ENCODE data around the gene BATF.

BATF gene

DNA sequence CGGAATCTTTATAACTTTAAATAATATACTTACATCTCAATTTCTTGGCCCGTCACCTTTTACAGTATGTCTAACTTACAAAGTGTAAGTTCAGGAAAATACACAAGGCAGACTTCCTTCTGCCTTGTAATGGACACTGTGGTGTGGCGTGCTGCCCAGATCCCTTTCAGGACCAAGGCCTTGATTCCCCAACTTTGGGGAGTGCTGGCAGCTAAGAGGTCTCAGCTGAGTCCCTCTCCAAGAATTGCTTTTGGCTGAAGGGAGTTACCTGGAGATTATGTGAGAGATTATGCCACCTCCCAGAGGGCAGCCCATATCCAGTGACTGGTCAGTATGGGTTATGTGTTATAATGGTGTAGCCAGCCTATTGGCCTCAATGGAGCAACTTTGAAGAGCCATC, 21.2 kb upstream of the BATF start:
- DNase-seq = no peak

DNA sequence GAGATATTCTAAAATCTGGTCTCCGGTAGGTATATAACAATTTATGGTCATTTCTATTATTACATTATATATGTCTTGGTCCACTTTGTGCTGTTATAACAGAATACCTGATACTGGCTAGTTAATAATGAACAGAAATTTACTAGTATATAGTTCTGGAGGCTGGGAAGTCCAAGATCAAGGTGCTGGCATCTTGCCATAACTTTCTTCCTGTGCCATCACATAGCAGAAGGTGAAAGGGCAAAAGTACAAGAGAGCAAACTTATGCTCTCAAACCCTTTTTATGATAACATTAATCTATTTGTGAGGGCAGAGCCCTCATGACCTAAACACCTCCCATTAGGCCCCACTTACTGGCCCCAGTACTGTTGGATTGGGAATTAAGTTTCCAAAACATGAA, 17.9 kb upstream of the BATF start:
- DNase-seq = no peak

DNA sequence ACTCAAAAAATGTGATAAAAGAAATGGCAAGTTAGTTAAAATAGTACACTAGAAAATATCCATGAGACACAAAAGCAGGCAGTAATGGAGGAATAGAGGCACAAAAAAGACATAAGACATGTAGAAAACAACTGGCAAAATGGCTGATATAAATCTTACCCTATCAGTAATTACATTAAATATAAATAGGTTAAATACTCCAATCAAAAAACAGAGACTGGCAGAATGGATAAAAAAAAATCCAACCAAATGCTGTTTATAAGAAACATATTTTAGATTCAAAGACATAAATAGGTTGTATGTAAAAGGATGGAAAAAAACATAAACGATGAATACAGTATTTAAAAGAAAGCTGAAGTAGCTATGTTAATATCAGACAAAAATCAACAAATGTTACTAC, 15.3 kb upstream of the BATF start:
- no peak for DNase-seq

DNA sequence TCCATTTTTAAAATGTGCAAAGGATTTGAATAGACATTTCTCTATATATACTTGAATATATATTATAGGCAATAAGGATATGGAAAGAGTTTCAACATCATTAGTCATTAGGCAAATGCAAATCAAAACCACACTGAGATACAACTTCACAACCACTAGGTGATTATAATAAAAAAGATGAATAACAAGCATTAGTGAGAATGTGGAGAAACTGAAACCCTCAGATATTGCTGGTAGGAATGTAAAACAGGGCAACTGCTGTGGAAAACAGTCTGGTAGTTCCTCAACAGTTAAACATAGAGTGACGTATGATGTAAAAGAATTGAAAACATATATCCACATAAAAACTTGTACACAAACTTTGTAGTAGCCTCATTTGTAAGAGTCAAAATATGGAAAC, 11.7 kb upstream of the BATF start:
- DNase-seq = no peak

DNA sequence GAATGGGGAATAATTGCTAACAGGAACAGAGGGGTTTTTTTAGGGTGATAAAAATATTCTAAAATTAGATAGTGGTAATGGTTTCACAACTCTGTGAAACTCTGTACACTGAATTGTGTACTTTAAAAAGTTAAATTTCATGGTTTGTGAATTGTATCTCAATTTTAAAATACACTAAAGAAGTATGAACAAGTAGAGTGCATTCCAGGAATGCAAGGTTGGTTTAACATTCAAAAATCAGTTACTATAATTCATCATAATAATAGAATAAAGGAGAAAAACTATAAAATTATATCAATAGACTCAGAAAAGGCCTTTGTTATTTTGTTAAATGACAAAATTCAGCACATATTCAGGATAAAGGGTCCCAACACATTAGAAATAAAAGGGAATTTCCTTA, 11.1 kb upstream of the BATF start:
- no peak for DNase-seq

DNA sequence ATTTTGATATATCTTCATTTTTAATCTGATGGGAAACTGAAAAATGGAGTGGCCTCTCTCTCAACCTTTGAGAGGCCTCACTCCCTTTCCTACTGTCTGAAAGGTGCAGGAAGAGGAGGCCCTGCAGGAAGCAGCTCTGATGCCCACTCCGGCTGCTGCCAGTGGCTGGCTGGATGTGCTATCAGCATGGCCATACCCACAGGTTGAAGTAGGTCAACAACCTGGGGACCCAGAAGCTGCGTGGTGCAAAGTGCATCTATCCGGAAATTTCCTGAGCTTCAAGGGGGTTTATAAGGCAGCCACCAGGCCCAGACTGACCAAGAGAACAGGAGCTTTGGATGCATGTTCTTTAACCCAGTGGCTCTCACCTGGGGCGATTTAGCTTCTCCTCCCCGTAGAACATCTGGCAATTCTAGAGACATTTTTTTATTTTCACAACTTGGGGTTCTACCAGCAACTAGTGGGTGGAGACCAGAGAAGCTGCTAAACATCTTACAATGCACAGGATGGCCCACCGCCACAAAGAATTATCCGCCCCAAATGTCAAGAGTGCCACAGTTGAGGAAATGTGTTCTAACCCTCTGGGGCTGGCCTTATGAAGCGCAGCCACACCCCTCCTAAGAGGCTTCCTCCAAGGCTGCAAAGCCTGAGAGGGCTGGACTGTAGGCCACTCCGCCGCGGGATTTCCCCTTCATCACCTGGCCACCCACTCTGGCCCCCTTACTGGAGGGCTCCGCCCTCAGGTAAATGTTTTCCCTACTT, 8.2 kb upstream of the BATF start:
- no peak for DNase-seq

DNA sequence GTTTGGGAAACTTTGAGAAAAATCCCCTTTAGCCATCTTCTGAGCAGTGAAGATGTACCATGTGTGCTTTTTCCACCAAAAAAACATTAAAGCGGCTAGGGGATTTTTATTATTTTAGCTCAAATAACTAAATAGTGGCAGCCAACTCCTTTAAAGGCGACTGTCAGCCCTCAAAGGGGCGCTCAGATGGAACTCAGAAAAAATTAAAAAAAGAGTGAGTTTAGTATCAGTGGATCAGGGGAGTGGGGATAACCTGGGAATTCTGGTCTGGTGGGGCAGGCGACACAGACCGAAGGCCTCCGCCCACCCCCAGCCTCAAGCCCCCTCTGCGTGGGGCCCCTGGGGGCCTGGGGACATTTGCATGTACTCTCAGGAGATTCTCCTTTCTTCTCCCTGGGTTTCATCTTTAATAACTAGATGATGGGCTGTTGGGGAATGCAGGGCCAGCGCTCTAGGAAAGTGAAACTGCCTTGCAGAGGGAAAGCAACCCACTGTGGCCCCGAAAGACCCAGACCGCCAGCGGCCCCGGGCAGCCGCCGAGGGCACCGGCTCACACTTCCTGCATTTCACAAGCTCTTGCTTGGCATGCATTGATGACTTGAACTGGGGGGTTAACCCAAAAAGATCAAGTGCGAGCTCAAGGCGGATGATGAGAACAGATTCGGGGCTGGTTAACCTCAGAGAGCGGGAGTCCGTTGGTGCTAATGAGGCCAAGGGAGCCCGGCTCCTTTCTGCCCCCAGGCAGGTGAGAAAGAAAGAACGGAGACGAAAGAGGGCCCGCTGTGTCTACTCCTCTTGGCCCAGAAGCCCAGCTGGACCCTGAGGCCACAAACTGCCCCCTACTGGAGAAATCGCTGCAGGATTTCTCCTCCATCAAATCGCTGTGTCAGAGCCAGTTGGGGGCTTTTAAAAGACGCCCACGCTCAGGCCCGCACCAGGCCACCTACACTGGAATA, 7.3 kb upstream of the BATF start:
- DNase-seq = no peak

DNA sequence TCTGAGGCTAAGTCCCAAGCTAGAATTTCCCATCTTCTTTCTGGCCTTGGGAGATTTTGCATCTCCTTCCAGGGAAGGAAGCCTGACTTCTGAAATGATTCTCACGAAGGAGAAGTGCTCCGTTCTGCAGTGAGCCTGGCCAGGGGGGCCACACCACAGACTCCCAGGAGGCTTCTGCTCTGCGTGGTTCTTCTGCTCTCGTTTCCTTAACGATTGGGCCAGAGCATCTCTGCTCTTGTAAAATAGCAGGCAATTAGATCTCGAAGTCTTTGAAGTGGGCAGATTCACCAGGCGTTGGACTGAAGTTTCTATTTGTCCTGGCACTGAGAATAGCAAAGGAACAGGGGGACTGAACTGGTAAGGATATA, 6.7 kb upstream of the BATF start:
- no peak for DNase-seq

DNA sequence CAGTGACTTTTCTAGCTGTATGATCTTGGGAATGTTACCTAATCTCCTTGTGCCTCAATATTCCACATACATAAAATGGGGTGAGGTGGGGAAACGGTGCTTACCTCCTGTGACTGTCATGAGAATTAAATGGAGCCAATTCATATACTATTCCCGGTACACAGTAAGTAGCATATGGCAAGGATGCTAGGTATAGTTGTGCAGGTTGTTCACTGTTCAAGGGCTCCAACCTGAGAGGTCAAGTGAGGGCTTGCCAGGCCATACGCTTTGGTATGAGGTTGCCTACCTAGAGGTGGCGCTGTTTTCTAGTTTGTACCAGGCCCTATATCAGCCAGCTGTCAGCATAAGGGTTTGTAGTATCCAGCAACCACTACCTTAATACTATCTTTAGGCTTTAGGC, 3.6 kb upstream of the BATF start:
- DNase-seq = no peak

DNA sequence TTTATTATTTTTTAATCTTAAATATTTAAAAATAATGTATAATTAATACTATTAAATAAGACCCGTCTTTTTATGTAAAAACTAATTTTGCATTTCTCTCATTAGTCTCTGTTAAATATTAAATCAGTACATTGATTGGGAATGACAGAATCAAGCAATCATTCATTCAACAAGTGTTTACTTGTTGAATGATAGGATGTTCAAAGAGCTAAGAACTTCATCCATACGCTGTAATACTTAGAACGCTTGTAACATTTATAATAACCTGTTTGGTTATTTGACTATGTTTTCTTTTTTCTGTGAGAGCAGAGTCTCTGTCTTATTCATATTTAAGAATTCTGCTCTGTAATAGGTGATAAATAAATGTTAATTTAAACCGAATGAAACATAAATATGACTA, 2.9 kb upstream of the BATF start:
- no peak for DNase-seq

DNA sequence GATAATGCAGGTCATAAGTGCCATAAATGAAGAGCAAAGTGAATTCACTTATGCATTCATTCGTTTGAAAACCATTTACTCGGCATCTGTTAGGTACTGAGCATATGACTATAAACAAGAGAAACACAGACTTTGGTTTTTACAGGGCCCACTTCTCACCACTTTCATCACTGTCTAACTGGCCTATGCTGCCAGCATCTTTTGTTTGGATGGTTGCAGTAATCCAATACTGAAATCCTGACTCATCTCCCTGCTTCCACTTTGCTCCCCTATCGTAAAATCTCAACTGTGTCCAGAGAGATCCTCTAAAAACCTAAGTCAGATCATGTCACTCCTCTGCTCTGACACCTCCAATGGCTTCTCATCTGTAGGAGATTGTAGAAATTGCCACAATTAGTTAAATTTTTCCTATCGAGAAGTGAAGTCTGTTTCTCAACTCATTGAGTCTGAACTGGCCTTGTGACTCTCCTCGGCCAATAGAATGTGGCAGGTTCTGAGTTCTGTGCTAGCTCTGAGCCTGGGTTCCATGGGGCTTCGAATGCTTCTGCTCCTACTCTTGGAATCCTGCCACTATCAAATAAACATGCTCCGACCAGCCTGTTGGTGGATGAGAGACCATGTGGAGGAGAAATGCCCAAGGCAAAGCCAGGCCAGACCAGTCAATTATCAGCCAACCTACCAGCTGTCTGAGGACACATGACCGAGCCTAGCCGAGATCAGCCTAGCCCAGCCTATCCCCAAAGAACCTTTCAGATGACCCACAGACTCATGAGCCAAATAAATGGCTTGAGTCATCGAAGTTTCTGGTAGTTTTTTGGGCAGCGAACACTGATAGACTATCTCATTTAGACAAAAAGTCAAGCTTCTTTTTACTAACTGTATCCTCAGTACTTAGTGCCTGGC, 2.2 kb upstream of the BATF start:
- DNase-seq = no peak

DNA sequence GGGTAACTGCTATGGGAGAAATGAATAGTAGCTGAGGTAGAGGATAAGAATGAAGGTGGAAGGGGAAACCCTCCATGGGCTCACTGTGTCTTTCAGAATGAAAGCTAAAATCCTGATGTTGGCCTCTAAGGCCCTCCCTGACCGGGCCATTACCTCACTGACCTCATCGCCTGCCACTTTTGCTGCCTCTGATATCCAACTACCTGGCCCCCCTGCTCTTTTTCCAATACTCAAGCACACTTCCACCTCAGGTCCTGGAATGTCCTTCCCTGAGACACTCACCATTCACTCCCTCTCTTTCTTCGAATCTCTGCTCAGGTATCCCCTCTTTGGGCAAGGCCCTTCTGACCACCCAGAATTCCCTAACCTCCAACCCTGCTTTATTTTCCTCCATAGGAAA, 1.4 kb upstream of the BATF start:
- no peak for DNase-seq

DNA sequence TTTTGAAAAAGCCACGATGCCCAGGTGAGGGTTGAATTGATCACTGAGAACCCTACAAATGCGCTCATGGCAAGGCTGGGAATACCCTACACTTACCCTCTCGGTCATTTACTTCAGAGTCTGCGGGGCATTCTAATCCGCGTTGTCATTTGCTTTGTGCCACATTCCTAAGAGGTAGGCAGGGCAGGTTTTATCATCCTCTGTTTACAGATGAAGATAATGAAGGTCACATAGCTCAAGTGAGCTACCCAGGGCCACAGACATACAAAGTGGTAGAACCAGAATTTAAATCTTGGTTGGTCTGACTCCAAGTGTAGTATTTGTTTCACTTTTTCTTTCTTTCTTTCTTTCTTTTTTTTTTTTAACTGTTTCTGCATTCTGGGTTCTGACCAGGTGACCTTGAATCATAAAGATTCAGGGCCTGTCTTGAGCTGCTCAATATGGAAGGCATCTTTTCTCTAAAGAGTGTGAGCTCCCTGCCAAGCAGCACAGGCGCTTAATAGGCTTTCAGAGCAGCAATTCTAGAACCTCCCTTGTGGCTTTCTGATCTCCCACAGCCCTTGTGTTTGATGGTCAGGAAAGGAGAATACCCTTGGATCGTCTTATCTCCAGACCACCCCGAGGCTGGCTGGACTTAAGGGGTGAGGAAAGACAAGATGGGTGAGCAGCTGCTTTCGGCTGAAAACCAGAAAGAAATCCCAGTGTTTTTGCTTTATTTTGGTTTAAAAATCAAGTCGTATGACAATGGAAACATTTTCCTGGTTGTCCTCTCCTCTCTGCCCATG, 662 bp upstream of the BATF start:
- no peak for DNase-seq

DNA sequence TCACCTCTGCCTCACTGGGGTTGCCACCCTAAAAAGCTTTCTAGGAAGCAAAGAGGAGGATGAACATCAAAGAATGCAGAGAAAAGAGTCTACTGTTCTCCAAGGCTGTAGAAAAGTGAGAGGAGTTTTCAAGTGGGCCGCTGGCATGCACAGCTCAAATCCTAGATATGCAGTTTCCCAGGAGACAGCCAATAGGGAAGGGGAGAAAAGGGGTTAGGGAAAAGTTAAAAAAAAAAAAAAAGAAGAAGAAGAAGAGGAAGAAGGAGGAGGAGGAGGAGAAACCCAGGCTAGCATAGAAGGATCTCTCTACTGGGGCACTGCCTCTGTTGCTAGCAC, 682 bp downstream of the BATF start:
- no peak for DNase-seq

DNA sequence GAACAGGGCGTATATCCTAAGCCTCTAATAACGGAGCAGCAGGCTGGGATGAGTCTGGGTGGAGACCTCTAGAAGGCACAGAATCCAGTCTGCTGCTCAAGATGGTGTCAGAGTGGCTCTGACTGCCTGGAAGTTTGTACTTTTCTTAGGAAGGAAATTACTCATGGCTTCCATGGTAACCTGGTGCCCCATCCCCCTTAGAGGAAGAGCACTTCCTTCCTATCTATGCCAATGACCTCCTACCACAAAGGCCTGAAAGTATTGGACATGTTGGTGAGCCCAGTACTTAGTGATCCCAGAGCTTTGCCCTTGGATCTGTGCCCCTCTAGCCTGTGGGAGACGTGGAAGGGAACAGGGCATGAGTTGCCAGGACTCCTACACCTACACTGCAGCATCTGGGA, 1.5 kb downstream of the BATF start:
- peak; percentile 18 for DNase-seq

DNA sequence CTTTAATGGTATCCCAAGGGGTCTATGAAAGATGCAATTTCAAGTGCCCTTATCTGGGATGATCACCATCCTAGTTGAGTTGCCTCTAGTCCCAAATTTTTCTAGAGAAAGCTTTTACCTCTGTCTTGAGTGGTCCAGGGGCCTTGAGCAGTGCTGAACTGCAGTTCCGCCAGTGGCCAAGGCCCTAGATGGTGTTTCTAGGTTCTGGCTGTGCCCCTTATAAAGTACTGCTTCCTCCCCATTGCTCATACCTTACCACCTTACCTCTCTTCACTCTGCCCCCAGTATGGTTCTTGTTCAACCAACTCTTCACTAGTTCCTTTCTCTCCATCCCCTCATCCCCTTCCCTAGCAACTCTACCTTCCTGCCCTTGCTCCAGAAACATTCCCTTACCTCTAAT, 3.7 kb downstream of the BATF start:
- DNase-seq = no peak

DNA sequence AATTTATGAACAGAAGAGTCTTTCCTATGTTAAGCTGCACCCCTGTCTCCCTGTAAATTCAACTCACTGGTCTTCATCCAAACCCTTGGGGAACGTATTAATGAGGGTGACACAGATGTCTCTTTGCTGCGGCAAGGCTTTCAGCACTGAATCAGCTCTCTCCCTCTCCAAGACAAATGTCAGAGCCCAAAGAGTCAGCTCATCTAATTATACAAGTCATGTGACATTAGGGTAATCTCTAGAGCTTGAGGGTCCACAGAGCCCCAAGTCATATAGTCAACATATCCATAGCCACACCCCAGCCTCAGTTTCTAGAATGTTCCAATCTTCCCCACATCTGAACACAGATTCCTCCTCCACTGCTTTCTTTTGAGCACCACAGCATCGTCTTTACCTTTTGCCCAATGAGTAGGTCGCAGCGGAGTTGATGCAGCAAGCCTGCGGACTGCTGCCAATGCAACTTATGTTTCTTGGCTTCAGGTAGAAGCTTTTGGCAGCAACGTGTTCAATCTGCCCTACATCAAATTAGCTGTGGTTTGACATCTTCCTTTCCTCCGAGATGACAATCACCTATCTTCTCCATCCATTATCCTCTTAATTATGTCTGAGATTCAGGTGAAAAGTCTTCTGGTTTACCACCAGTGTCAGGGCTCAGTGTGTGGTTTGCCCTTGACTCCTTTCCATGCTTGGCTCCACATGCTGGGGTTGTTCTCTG, 5.3 kb downstream of the BATF start:
- no peak for DNase-seq

DNA sequence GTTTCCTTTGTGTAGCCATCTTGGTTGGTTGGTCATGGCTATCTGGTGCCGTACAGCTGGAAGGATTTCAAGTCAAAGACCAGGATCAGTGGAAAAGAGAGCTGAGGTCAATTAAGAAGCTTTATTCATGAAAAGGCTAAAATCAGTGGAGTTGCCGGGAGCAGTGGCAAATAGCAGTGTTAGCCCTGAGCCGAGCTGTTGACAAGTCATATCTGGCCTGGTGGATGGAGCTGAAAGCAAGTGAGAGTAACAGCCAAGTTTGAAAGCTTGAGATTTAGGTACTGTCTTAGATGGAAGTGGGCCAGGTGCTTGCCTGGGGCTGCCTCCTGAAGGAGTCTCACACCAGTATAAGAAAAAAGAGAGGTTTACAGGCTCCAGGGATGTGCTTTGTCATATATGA, 9.0 kb downstream of the BATF start:
- no peak for DNase-seq

DNA sequence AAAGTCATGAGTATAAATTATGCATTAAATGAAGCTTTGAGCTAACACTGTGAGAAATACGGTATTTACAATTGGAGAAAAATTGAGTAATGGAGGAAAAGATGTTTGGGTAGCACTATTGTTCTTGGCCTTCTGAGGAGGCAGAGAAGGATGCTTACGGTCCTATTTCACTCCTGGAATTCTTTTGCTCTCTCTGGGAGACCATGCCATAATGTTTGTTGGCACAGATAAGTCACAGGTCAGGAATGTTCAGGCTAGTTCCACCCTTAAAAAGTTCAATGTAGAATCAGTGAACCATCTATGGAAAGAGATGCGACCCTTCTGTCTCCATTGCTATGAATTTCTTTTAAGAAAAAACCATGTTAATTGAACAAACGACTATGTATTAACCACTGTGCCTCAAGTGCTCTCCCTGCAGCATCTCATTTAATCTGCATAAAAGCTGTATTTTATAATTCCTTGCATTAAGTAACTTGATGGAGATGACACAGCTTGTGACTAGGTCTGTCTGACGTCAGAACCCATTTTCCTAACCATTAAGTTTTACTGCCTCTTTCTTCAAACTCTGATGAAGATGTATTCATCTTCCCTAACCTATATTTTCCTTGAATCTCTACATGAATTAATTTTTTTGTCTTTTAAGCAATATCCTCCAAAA, 9.5 kb downstream of the BATF start:
- peak; percentile 5 for DNase-seq

DNA sequence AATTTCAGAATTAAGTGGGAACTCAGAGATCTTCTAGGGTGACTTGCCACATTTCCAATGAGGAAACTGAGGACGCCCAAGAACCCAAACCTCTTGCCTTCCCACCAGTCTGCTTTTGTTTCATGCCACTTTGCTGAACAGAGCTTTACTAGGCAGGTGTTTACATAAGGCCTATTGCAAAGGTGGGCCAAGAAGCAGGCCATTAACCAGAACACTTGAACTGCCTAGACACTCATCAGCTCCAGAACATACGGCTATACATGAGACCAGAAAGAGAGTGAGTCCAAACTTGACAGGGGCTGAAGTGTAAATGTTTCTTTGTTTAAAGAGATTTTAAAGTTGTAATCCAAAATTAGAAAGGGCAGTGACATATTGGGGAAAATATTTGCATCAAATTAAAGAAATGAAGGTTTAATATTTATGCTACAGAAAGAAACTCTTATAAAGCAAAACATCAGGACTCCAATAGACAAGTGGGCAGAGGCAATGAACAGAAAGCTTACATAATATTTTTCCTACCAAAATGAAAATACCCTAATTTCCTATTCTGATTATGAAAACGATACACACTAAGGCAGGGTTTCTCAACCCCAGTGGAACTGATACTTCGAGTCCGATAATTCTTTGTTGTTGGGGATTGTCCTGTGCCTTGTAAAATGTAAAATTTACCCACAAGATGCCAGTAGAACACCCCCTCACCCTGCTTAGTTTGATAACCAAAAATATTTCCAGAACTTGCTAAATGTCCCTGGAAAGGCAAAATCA, 11.7 kb downstream of the BATF start:
- no peak for DNase-seq
